ENCODE data around the gene RAP1A.

DNA sequence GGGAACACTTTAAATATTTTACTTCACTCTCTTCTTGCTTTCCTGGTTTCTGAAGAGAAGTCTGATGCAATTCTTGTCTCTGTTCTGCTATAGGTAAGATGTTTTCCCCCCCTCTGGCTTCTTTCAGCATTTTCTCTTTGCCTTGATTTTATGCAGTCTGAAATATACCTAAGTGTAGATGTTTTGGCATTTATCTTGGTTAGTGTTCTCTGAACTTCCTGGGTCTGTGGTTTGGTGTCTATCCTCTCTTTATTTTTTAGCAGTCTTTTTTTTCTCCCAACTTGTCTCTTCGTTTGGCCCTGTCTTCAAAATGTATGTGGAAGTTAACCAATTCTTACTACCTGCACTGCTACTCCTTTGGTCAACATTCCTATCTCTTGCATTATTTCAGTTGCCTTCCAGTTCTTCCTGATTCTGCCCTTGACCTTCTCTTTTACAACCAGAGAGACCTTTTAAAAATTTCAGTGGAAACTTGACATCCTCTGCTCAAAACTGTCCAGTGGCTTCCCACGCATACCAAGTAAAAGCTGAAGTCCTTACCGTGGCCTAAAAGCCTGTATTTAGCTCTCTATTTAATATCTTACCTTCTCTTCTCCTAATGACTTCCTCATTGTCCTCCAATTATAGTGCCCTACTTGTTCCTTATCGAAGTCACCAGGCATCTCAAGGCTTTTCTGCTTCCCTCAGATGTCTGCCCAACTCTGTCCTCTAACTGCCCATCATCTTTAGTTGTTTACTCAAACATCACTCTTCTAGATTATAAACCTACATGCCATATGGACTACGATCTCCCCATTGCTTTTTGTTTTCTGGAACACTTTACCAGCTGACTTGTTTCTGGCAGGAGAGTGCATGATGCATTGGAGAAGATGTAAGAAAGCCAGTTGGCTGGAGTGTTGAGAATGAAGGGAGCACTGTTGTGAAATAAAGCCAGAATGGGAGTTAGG is 40.9 kb downstream of the RAP1A start:
- TF ChIP-seq CTCF (IDR thresholded peaks at IDR 0.05) (no peak), GABPA (IDR thresholded peaks at IDR 0.05; ENCODE audit: low read depth) (no peak), ELF1 (IDR thresholded peaks at IDR 0.05) (no peak), RAD21 (IDR thresholded peaks at IDR 0.05; ENCODE audit: low read length) (no peak)
